Measurements from ENCODE around the gene TC2N.

- TF ChIP-seq CTCF (conservative IDR thresholded peaks at IDR 0.05; ENCODE audit: low read depth in 2 of 2), result no peak
- no peak for TF ChIP-seq REST (IDR thresholded peaks at IDR 0.05; ENCODE audit: unreplicated experiment)
- TF ChIP-seq EZH2 (IDR thresholded peaks at IDR 0.05; ENCODE audit: low read depth, unreplicated experiment), result no peak
Observed at GRCh38 chr14:91770185-91770584, 97.2 kb downstream of the TC2N start.

Data from GM23338 (cell line).